NCI-H1436 treated with DMSO at 0.1 percent for 48 hours (cell line): ENCODE measurements around the gene LETM1.

Source experiments
- DNase-seq: peaks from one replicate; lab custom pipeline; 2025; lab: John Stamatoyannopoulos, UW

Gene LETM1

GRCh38 chr4:1777822-1778641 lies 77.9 kb downstream of the LETM1 start:
- no peak for DNase-seq

DNA sequence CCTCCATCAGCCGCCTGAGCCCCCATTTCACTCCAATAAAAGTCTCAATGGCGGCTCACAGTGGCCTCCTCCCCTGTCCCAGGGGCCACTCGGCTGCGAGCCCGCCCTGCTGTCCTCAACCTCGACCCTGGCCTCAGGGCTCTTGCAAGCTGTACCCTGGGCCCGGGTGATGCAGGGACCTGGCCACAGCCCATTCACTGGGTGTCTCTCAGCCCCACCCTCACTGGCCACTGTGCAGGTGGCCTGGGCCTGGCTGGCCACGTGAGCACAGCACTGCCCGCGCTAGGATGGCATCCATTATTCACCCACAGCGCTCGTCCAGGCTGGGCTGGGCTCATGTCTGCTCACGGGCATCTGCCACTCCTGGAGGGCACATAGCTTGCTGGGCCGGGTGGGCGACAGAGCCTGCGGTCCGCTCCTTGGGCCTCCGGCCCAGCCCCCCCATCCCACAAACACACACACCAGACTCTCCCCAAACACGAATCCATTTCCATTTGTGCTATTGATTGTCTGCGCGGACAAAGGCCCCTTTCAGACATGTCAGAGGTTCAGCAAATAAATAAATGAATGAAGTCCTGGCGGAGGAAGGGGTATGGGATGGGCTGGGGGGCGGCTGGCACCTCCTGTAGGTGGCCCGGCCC lies 79.3 kb downstream of the LETM1 start:
- DNase-seq: no peak

GRCh38 chr4:1775731-1776500 lies 80.0 kb downstream of the LETM1 start:
- no peak for DNase-seq

DNA sequence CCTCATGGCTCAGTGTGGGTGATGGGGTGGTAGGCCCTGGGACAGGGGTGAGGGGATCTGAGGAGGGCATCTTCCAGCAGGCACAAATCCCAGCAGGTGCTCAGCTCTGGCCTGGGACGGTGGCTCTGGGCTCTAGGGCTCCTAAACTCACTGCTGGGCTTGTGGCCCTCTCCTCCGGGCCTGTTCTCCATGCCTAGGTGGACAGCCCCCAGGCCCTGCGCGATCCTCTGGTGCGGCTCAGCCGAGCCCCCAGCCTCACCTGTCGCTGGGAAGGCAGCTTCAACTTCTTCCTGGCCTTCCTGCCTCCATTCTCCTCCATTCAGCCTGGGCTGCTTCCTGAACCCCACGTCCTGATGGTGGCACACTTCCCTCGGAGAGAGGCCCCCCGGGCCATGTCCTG lies 82.2 kb downstream of the LETM1 start:
- no peak for DNase-seq

DNA sequence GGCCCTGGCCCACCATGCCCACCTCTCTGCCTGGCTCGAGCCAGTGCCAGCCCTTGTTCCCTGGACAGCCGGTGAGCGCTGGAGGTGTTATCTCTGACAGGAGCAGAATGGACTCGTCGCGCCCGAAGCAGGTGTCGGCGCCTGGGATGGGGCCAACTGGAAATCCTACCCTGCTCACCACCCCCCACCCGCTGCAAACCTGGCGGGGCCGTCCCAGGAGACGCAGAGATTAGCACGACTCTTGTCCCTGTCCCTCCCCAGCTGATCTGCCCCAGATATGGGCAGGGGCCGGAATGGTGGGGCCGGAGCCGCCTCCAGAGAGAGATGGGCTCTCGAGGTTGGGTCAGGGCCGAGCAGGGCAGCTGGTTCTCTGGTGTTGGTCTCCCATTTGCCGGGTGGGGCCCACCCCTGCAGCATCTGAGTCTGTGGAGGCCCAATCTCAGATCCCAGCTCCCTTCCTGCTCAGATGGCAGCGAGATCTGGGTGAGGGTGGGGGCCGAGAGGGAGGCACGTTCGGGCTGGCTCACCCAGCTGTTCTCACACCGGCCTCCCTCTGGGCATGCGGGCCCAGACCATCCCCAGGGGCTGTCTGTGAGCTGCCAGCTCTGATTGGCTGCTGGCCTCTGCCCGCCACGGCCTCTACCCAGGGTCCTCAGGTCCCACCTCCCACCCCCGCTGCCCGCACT lies 83.0 kb downstream of the LETM1 start:
- no peak for DNase-seq

GRCh38 chr4:1771555-1772305 lies 84.2 kb downstream of the LETM1 start:
- DNase-seq: no peak

- DNase-seq: no peak
These were observed 85.1 kb downstream of the LETM1 start for GRCh38 chr4:1770791-1771231.

GRCh38 chr4:1770245-1770644 lies 85.7 kb downstream of the LETM1 start:
- no peak for DNase-seq

- DNase-seq: no peak
These were observed 86.3 kb downstream of the LETM1 start for GRCh38 chr4:1769692-1770091.

- no peak for DNase-seq
These were observed 87.5 kb downstream of the LETM1 start for GRCh38 chr4:1768367-1769034.

- DNase-seq: no peak
These were observed 88.1 kb downstream of the LETM1 start for GRCh38 chr4:1767770-1768366.

DNA sequence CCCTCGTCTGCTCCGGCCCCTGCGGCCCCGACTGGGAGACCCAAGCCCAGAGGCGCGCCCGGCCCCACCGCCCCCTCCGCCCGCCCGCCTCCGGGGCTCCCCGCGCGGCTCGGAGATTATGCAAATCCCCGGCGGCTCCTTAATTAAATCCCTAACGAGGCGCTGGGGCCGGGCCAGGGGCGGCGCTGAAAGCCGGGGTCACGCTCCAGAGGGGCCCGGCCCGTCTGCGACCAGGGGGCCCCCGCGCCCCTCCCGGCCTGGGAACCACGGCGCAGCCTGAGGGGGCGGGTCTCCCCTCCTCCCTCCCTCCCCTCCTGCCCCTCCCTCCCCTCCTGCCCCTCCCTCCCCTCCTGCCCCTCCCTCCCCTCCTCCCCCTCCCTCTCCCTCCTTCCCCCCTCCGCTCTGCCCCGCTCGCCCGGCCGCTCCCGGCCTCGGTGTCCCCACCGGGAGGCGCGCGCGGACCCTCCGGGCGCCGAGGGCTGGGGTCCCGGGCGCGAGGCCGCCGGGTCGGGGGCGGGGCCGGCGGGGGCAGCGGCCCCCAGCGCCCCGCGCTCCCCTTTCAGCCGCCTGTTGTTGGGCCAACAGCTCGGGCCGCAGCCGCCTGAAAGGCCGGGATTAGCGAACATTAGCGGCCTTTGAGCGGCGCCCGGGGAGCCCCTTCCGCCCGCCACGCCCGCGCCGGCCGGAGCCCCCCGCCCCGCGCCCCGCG lies 88.7 kb downstream of the LETM1 start:
- DNase-seq: no peak

DNA sequence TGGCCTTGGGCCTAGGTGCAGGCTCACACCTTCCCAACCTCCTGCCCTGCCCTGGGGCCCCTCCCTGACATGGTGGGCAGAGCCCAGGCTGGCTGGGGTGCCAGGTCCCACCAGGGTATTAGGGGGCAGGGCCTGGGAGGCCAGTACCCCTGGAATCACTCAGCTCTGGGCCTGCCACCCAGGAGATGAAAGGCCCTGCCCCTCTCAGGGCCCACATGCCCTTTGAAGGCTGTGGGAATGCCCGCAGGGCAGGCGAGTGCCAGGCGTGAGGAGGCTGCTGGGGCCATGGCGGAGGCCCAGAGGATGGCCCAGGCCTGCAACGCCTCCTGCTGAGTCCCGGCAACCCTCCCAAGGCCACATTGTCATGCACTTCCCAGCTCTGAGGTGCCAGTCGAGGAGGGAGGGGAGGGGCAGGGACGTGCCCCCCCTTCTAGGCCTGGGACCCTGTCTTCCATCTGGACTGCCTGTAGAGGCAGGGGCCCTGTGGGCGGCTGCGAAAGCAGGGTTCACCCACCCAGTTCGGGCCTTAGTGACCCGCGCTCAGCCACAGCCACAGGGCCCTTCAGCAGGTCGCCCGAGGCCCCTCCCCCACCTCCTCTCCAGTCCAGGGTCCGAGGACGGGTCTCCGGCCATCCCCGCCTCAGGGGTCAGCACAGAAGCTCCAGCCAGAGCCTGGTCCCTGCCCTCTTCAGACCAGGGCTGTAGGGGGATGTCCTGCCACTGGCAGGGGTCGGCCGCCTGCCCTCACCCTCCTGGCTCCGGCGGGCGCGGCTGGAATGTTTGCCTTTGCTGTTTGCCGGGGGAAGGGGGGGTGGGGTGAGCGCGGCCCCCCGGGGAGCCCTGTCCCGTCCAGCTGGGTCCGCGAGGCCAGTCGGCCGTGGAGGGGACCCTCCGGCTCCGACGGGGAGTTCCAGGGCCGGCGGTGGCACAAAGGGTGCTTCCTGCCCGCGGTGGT lies 89.6 kb downstream of the LETM1 start:
- DNase-seq: no peak

- DNase-seq: no peak
These were observed 90.4 kb downstream of the LETM1 start for GRCh38 chr4:1765409-1766072.

GRCh38 chr4:1764670-1765069 lies 91.3 kb downstream of the LETM1 start:
- no peak for DNase-seq

GRCh38 chr4:1763550-1764080 lies 92.3 kb downstream of the LETM1 start:
- no peak for DNase-seq

GRCh38 chr4:1763070-1763549 lies 92.8 kb downstream of the LETM1 start:
- no peak for DNase-seq
